Prostate gland (tissue), 2 donors: ENCODE data around the gene RTEL1.
A peak's percentile ranks its signal among the peaks of the same experiment; 100 is the strongest.
"Not testable (repeated sequence)": the region's sequence is repeated elsewhere in the genome, so short reads cannot be mapped to it uniquely, and the experiment has no call there.

ENCODE experiments used
- POLR2AphosphoS5 ChIP-seq: sonication (generic); formaldehyde crosslinking; IDR thresholded peaks from one replicate; pipeline ENCODE4 v1.6.1; 2017; ENCODE audit warnings: antibody characterized with exemption
- TF ChIP-seq, protein P1 (sequence below), 4 experiments: fragments of 200-600 bp in 2 of 4; fragments of 450-650 bp in 2 of 4; sonication (generic) in 2 of 4; IDR thresholded peaks; 1 replicate in 3 of 4; 2 replicates in 1 of 4; pipeline ENCODE4 v1.5.1; 2016 to 2019; ENCODE audit warnings: antibody characterized with exemption in 4 of 4, mild to moderate bottlenecking in 2 of 4, moderate library complexity in 2 of 4

GRCh38 chr20:63613863-63614594 is 44.1 kb upstream of the RTEL1 start:
- not testable (repeated sequence) for TF ChIP-seq POLR2AphosphoS5
- TF ChIP-seq, protein P1, sequence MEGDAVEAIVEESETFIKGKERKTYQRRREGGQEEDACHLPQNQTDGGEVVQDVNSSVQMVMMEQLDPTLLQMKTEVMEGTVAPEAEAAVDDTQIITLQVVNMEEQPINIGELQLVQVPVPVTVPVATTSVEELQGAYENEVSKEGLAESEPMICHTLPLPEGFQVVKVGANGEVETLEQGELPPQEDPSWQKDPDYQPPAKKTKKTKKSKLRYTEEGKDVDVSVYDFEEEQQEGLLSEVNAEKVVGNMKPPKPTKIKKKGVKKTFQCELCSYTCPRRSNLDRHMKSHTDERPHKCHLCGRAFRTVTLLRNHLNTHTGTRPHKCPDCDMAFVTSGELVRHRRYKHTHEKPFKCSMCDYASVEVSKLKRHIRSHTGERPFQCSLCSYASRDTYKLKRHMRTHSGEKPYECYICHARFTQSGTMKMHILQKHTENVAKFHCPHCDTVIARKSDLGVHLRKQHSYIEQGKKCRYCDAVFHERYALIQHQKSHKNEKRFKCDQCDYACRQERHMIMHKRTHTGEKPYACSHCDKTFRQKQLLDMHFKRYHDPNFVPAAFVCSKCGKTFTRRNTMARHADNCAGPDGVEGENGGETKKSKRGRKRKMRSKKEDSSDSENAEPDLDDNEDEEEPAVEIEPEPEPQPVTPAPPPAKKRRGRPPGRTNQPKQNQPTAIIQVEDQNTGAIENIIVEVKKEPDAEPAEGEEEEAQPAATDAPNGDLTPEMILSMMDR (IDR thresholded peaks at IDR 0.05) = peak in 1 of 4 experiments; percentile 21
